ENCODE measurements around the gene CWH43. TPM values are rescaled to one million over a fixed set of nuclear protein-coding genes. Genes with fewer than 3 reads are reported as not detected.

Gene CWH43
- total and polyA plus RNA-seq, 2 of the 13 experiments (the other 11 are each of a cell fraction or from before 2014, with no cell fraction given) = not detected

- TF ChIP-seq CTCF (CRISPR knock-in tag; IDR thresholded peaks at IDR 0.05) (peak; percentile 85), SNAI1 (CRISPR knock-in tag; IDR thresholded peaks at IDR 0.05; ENCODE audit: borderline replicate concordance) (no peak)
These were observed 46.5 kb downstream of the CWH43 start (continued) for GRCh38 chr4:49032440-49033161.

GRCh38 chr4:49036528-49036927 is 50.5 kb downstream of the CWH43 start:
- Histone ChIP-seq H3K4me1 (ENCODE audit: insufficient read depth, low read length) (peaks cover 12% of the 10 kb centered on the region), H3K27me3 (ENCODE audit: control insufficient read depth in 1 of 2, insufficient read depth in 2 of 2, low read length in 2 of 2) (no peaks in the 10 kb centered on the region), H4K20me1 (ENCODE audit: insufficient read depth, low read length) (no peaks in the 10 kb centered on the region), H3K4me3 (replicated peaks in 1 of 3; ENCODE audit: insufficient read depth in 1 of 3, low read depth in 2 of 3, low read length in 3 of 3) (no peak overlapping the region), H2AFZ (ENCODE audit: low read length) (no peak overlapping the region), H3K79me2 (ENCODE audit: insufficient read depth, low read length) (no peaks in the 10 kb centered on the region), H3K27ac (ENCODE audit: extremely low read length, insufficient read depth, low read length) (no peak overlapping the region), H3K4me2 (ENCODE audit: low read depth, low read length) (no peak overlapping the region), H3K36me3 (replicated peaks in 1 of 2; ENCODE audit: control insufficient read depth in 1 of 2, insufficient read depth in 2 of 2, low read length in 2 of 2) (no peaks in the 10 kb centered on the region), H3K9me3 (ENCODE audit: low read length) (no peaks in the 10 kb centered on the region), H3K9ac (ENCODE audit: insufficient read depth, low read depth, low read length) (no peak overlapping the region)
- CTCF ChIA-PET (ENCODE audit: low intra/inter-chr PET ratio, low total read pairs) = no interaction called here
- intact Hi-C loops (cut with micrococcal nuclease; ENCODE audit: unreplicated experiment) (no loop called here), in situ Hi-C loops (cut with HindIII; ENCODE audit: extremely low pct_ligation_motif_present, low pct_unique_long_range_greater_than_20kb) (no loop called here)
- ATAC-seq = no peak
- no peak for DNase-seq (ENCODE audit: low spot score)
- no peak for TF ChIP-seq FOSL1 (CRISPR knock-in tag; IDR thresholded peaks at IDR 0.05; ENCODE audit: borderline replicate concordance)
- TF ChIP-seq ZNF784 (CRISPR knock-in tag; IDR thresholded peaks at IDR 0.05; ENCODE audit: borderline replicate concordance) = no peak
- no peak for TF ChIP-seq SETDB1 (CRISPR knock-in tag; IDR thresholded peaks at IDR 0.05; ENCODE audit: borderline replicate concordance)
- TF ChIP-seq NR2F2 (IDR thresholded peaks at IDR 0.05; ENCODE audit: borderline replicate concordance, low read depth) = no peak
- TF ChIP-seq ZNF468 (CRISPR knock-in tag; IDR thresholded peaks at IDR 0.05) = no peak
- TF ChIP-seq TOE1 (CRISPR knock-in tag; IDR thresholded peaks at IDR 0.05) = no peak
- no peak for TF ChIP-seq AGO2 (optimal IDR thresholded peaks at IDR 0.05; ENCODE audit: low read depth, low read length)
- no peak for FAIRE-seq
- no TSS peak for BruUV-seq (replicated peaks)
- POLR2A ChIA-PET = no interaction called here
- WGBS (ENCODE audit: low lambda C conversion rate) = 6% methylated on average over 3 of the region's 3 CpGs

Measured in HepG2 (cell line).